ENCODE measurements around the gene HARS1. TPM values are rescaled to one million over a fixed set of nuclear protein-coding genes. Genes with fewer than 3 reads are reported as not detected.

The HARS1 gene
- total RNA-seq, 2 experiments from 2014 or later, result 44.3 to 61.6 TPM

DNA sequence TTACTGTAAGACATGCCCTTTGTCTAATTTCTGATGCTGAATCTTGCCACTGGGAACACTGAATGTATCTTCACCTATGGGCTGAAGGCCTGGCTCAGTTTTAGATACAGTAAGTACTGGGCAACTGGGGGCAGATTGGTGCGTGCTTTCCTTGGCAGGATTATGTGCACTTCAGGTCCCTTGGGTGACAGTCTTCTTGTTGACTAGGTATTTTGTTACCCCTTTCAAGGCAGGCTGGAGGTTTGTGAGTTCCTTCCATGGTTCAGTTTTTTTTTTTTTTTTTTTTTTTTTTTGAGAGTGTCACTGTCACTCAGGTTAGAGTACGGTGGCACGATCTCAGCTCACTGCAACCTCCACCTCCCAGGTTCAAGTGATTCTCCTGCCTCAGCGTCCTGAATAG, 16.6 kb upstream of the HARS1 start:
- ChIA-PET CTCF (ENCODE audit: unreplicated experiment) (no interaction called here), POLR2A (no interaction called here)
- no peak overlapping the region for H3K4me3 ChIP-seq (ENCODE audit: low read depth, low read length, poor library complexity, severe bottlenecking)
- H2AFZ ChIP-seq (ENCODE audit: low read length), result no peak overlapping the region
- DNase-seq (ENCODE audit: low spot score), result no peak
- no TSS peak for BruUV-seq (replicated peaks)
- H4K20me1 ChIP-seq (ENCODE audit: insufficient read depth, low read length), result no peaks in the 10 kb centered on the region
- H3K27ac ChIP-seq (ENCODE audit: low read depth, low read length, poor library complexity, severe bottlenecking), result no peak overlapping the region
- no peak overlapping the region for H3K4me2 ChIP-seq (ENCODE audit: low read length)
- H3K36me3 ChIP-seq (ENCODE audit: insufficient read depth, low read length), result peaks cover 51% of the 10 kb centered on the region
- TF ChIP-seq, protein P1, sequence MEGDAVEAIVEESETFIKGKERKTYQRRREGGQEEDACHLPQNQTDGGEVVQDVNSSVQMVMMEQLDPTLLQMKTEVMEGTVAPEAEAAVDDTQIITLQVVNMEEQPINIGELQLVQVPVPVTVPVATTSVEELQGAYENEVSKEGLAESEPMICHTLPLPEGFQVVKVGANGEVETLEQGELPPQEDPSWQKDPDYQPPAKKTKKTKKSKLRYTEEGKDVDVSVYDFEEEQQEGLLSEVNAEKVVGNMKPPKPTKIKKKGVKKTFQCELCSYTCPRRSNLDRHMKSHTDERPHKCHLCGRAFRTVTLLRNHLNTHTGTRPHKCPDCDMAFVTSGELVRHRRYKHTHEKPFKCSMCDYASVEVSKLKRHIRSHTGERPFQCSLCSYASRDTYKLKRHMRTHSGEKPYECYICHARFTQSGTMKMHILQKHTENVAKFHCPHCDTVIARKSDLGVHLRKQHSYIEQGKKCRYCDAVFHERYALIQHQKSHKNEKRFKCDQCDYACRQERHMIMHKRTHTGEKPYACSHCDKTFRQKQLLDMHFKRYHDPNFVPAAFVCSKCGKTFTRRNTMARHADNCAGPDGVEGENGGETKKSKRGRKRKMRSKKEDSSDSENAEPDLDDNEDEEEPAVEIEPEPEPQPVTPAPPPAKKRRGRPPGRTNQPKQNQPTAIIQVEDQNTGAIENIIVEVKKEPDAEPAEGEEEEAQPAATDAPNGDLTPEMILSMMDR (conservative IDR thresholded peaks at IDR 0.05; ENCODE audit: low read length), result no peak
- TF ChIP-seq EZH2phosphoT487 (IDR thresholded peaks at IDR 0.05; ENCODE audit: borderline replicate concordance, low read depth, low read length), result no peak
- H3K79me2 ChIP-seq (ENCODE audit: insufficient read depth, low read depth, low read length), result no peaks in the 10 kb centered on the region
- H3K9me2 ChIP-seq (ENCODE audit: insufficient read depth, low read length), result no peaks in the 10 kb centered on the region
- H3K4me1 ChIP-seq (ENCODE audit: insufficient read depth, low read length, poor library complexity, severe bottlenecking), result no peaks in the 10 kb centered on the region
- no peaks in the 10 kb centered on the region for H3K9me3 ChIP-seq (ENCODE audit: low read length)
- intact Hi-C loops (cut with micrococcal nuclease; ENCODE audit: unreplicated experiment), result no loop called here

DNA sequence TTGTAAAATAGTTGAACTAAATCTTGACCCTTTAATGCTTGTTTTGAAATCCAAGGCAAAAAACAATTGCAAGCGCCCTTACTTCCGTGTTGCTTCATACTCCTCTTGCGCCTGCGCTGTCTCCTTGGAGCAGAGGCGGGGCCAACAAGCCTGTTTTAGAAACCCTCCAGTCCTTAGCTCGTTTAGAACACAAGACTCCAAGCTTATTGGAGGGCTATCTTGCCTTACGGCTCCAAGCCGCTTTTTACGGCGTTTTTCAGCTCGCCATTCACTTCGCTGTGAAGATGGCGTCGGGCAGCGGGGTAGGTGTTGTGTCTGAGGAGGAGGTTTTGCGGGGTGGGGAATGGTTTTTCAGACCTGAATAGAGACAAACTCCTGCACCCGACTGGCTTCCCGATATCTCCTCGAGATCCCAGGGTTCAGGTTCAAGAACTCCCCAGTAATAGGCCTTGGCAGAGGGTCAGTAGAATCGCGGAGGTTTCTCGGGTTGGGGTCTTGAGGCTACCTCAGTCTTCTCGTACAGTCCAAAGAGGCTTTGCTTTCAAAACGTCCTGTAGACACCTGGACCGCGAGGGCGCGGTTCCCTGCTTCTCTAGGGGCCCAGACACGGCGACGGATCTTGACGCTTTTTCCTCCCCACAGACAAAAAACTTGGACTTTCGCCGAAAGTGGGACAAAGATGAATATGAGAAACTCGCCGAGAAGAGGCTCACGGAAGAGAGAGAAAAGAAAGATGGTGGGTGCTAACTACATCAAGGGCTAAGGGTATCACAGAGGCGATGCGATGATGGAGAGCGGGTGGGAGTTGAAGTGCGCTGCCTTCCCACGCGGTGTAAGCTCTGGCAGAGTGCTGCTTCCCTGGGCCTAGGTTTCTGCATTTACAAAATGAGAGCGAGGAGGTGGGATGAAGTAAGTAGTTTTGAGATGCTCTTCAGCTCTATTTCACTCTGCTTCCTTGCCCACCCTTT, 9.3 kb upstream of the HARS1 start, which contains the start of gene ZMAT2:
Gene ZMAT2, plus strand, starts transcription at position 271 of the 968 bp plus-strand sequence. Its CDS starts 14 bp downstream, at position 285.
- H3K9me2 ChIP-seq (ENCODE audit: insufficient read depth, low read length), result no peaks in the 10 kb centered on the region
- TSS peak; percentile 73 for BruUV-seq (replicated peaks)
- intact Hi-C loops (cut with micrococcal nuclease; ENCODE audit: unreplicated experiment), result no loop called here
- peaks cover 15% of the 10 kb centered on the region; the same call in 1 of the 2 replicates for H3K79me2 ChIP-seq (ENCODE audit: insufficient read depth, low read depth, low read length)
- peaks cover 91% of the 10 kb centered on the region for H3K36me3 ChIP-seq (ENCODE audit: insufficient read depth, low read length)
- peak within 1 kb of the TSS; percentile 82 for H3K4me3 ChIP-seq (ENCODE audit: low read depth, low read length, poor library complexity, severe bottlenecking)
- TF ChIP-seq, protein P1 (conservative IDR thresholded peaks at IDR 0.05; ENCODE audit: low read length), result no peak
- TF ChIP-seq EZH2phosphoT487 (IDR thresholded peaks at IDR 0.05; ENCODE audit: borderline replicate concordance, low read depth, low read length), result no peak
- H2AFZ ChIP-seq (ENCODE audit: low read length), result peak within 1 kb of the TSS; percentile 71
- CTCF ChIA-PET (ENCODE audit: unreplicated experiment), result interaction anchor here (0.6 kb wide), 1 partner anchor 145 kb away, joined by 4 read pairs; no protein-coding TSS in a partner anchor
- peak within 1 kb of the TSS; percentile 70 for H3K4me2 ChIP-seq (ENCODE audit: low read length)
- no peaks in the 10 kb centered on the region for H3K9me3 ChIP-seq (ENCODE audit: low read length)
- no peak within 1 kb of the TSS for H3K27ac ChIP-seq (ENCODE audit: low read depth, low read length, poor library complexity, severe bottlenecking)
- DNase-seq (ENCODE audit: low spot score), result peak; percentile 97
- POLR2A ChIA-PET, result interaction anchor here (0.7 to 1.2 kb wide), 9 partner anchors 9 to 808 kb away, joined by 3 to 20 read pairs (median 3); partner anchors contain the start of genes HARS1, HARS2 and TMCO6
- H4K20me1 ChIP-seq (ENCODE audit: insufficient read depth, low read length), result no peaks in the 10 kb centered on the region
- peaks cover 16% of the 10 kb centered on the region for H3K4me1 ChIP-seq (ENCODE audit: insufficient read depth, low read length, poor library complexity, severe bottlenecking)
